A549 (cell line): Measurements from ENCODE around the gene NEBL.

Experiments
- CBX8 ChIP-seq: fragments of 200-600 bp; sonication (generic); IDR thresholded peaks from 2 replicates; pipeline ENCODE4 v1.6.1; 2016
- CTCF ChIP-seq: fragments of >200 bp; sonication (Bioruptor Twin); formaldehyde crosslinking; IDR thresholded peaks from 3 replicates; pipeline ENCODE4 v1.5.1; 2016
- EP300 ChIP-seq, 2 experiments: fragments of >200 bp; sonication (Bioruptor Twin); formaldehyde crosslinking; IDR thresholded peaks; 2 replicates in 1 of 2; 3 replicates in 1 of 2; pipeline ENCODE4 v1.6.1; 2016 to 2017
- HMGXB4 ChIP-seq: fragments of 250-450 bp; sonication (Bioruptor Pico); IDR thresholded peaks from 2 replicates; pipeline ENCODE4 v1.5.0; 2021; ENCODE audit warnings: mild to moderate bottlenecking, moderate library complexity, borderline replicate concordance
- HOXA7 ChIP-seq: fragments of 250-450 bp; sonication (Bioruptor Pico); IDR thresholded peaks from 2 replicates; pipeline ENCODE4 v1.5.0; 2020; ENCODE audit warnings: mild to moderate bottlenecking, moderate library complexity
- JUN ChIP-seq, 2 experiments: fragments of >200 bp; sonication (Bioruptor Twin); formaldehyde crosslinking; IDR thresholded peaks; 2 replicates in 1 of 2; 3 replicates in 1 of 2; pipeline ENCODE4 v1.6.1; 2016 to 2017
- KDM5A ChIP-seq: fragments of 200-600 bp; sonication (generic); IDR thresholded peaks from 2 replicates; pipeline ENCODE4 v1.6.1; 2016; ENCODE audit warnings: antibody characterized with exemption, mild to moderate bottlenecking
- MAFK ChIP-seq: fragments of 450-650 bp; IDR thresholded peaks from 2 replicates; pipeline ENCODE4 v1.6.1; 2014; ENCODE audit not compliant: partially characterized antibody
- MAX ChIP-seq: IDR thresholded peaks from 2 replicates; pipeline ENCODE4 v1.6.1; 2012
- POLR2A ChIP-seq: IDR thresholded peaks from 2 replicates; pipeline ENCODE4 v1.6.1; 2012; ENCODE audit warnings: mild to moderate bottlenecking, low read length
- RAD21 ChIP-seq, 2 experiments: fragments of >200 bp in 1 of 2; sonication (Bioruptor Twin) in 1 of 2; formaldehyde crosslinking in 1 of 2; IDR thresholded peaks in 1 of 2; conservative IDR thresholded peaks in 1 of 2; 2 replicates in 1 of 2; 3 replicates in 1 of 2; pipeline ENCODE4 v1.6.1; 2012 to 2018; ENCODE audit warnings: inconsistent platforms in 1 of 2
- RARB ChIP-seq: fragments of 250-450 bp; sonication (Bioruptor Pico); IDR thresholded peaks from 2 replicates; pipeline ENCODE4 v1.8.0; 2021; ENCODE audit warnings: mild to moderate bottlenecking, moderate library complexity
- SMC3 ChIP-seq: fragments of >200 bp; sonication (Bioruptor Twin); formaldehyde crosslinking; IDR thresholded peaks from 3 replicates; pipeline ENCODE4 v1.6.1; 2018; ENCODE audit warnings: inconsistent platforms

GRCh38 chr10:20912969-20913368 is 15.9 kb upstream of the NEBL start:
- TF ChIP-seq MAFK (no peak), CTCF (no peak), MAX (no peak), JUN (IDR thresholded peaks at IDR 0.05) (no peak), HOXA7 (CRISPR knock-in tag) (no peak), CBX8 (no peak), EP300 (IDR thresholded peaks at IDR 0.05) (no peak), SMC3 (no peak), POLR2A (no peak), RARB (no peak), KDM5A (no peak), RAD21 (conservative IDR thresholded peaks at IDR 0.05 in 1 of 2, IDR thresholded peaks at IDR 0.05 in 1 of 2) (no peak), HMGXB4 (no peak)
